GM19372 (cell line): ENCODE results near the gene ARHGAP12.
"Not testable (repeated sequence)": the region's sequence is repeated elsewhere in the genome, so short reads cannot be mapped to it uniquely, and the experiment has no call there.

Experiments
- ATAC-seq: cut with Tn5 transposase; IDR thresholded peaks from one replicate; pipeline ENCODE4 v1.9.1; 2021; ENCODE audit warnings: mild to moderate bottlenecking, low read depth, moderate library complexity; ENCODE audit not compliant: unreplicated experiment

The ARHGAP12 gene

DNA sequence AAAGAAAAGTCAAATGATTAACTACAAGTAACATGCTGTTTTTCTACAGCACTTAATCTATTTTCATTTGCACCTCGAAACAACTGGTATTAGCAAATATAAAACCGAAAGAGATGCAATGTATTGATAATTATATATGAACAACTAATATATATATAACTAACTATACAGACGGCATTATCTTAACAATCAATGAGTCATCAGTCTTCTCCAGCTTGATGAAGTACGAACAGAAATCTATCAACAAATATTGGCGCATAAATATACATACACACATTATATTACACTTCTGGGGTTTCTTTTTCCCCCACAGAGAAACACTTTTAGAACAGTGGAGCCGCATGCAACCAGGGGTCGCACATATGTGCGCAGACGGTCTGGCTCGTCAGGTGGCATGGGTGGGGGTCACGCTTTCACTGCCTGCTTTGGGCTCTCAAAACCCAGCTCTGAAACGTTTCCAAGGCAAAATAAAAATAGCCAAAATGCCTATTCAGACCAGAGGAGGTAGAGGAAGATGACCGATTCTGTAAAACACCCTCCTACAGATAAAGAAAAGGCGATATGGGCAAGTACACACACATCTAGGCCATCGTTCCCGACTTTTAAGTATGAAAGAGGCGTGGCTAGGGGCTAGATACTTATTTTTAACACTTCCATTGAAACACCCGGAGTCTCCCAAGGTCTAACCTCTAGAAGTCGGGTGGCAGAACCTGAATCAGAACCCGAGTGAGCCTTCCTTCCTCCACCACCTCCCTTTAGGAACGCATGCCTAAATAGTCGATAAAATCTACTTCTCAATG is 1.7 kb downstream of the ARHGAP12 start:
- no peak for ATAC-seq

DNA sequence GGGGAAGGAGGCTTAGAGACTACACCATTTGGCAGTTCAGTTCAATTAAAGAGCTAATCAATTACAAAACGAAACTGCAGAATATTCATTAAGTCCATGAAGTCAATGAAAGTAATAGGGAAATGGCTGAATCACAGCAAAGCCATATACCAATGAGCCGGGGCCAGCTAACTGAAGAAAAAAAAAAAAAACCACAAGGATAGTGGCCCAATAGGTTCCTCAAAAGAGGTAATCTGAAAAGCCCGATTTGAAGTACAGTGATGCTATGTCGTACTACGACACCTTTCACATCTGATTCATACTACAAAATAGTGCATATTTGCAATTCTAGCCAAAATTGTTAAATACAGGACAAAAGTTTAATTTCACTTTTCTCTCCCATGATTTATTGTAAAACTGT is 2.5 kb downstream of the ARHGAP12 start:
- ATAC-seq = no peak

DNA sequence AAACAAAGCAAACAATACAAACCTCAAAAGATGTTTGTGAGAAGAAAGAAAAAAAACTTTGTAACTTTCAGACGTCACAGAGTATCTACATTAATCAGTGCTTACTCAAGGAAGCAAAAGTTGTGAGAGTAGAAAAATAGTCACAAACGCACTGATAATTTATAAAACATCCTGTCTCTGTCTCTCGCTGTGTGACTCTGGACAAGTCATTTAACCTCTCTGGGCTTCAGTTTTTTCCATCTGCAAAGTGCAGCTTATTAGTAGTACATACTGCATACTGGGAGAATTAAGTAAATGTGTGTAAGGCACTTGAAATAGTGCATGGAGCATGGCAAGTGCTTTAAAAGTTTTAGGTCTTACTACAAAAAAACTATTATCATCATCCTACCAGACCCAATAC is 3.8 kb downstream of the ARHGAP12 start:
- ATAC-seq = no peak

DNA sequence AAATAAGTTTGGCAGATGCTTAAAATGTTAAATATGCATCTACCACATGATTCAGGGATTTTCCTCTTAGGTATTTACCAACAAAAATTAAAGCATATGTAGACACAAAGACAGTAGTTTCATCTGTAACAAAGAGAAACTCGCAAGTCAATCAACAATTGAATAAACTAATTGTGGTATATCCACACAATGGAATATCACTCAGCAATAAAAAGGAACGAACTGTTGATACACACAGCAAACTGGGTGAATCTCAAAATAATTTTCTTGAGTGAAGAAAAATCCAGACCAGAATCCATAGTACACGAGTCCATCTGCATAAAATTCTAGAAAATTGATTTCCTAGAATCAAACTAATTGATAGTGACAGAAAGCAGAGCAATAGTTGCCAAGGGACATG is 5.2 kb downstream of the ARHGAP12 start:
- ATAC-seq = no peak

DNA sequence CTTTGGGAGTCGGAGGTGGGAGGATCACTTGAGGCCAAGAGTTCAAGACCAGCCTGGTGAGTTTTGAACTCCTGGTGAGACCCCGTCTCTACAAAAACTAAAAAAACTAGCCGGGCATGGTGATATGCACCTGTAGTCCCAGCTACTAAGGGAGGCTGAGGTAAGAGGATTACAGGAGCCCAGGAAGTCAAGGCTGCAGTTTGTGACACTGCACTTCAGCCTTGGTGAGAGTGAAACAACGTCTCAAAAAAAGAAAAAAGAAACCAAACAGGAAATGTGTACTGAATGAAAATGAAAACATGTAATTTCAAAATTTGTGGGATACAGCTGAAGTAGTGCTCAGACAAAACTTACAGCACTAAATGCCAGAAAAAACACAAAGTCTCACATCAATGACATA is 7.6 kb downstream of the ARHGAP12 start:
- ATAC-seq = peak; percentile 58

DNA sequence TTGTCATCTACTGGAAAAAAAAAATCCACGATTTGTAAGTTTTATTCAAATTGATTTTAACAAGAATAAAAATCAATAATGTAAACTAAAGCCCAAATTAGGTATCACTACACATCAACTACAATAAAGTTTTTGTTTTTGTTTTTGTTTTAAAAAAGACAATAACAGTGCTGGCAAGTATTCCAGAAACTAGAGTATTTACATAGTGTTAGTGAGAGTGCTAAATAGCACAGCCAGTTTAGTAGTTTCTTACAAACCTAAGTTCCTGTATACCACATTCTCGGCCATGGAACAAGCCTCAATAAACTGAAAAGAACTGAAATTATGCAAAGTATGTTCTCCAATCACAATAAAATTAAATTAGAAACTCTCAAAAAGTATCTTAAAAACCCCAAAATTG is 8.1 kb downstream of the ARHGAP12 start:
- peak; percentile 47 for ATAC-seq

DNA sequence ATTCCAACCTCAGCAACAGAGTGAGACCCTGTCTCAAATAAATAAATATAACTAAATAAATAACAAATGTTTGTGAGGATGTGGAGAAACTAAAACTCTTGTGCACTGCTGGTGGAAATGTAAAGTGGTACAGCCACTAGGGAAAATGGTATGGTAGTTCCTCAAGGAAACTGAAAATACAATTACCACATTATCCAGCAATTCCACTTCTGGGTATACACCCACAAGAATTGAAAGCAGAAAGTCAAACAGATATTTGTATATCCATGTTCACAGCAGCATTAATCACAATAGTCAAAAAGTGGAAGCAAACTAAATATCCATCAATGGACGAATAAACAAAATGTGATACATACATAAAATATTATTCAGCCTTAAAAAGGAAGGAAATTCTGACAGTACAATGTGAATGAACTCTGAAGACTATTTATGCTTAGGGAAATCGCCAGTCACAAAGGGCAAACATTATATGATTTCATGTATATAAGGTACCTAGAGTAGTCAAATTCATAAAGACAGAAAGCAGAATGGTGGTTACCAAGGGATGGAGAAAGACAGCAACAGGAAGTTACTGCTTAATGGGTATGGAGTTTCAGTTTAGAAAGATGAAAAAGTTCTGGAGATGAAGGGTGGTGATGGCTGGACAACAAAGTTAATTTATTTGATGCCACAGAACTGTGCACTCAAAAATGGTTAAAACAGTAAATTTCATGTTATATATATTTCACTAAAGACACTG is 9.8 kb downstream of the ARHGAP12 start:
- no peak for ATAC-seq

DNA sequence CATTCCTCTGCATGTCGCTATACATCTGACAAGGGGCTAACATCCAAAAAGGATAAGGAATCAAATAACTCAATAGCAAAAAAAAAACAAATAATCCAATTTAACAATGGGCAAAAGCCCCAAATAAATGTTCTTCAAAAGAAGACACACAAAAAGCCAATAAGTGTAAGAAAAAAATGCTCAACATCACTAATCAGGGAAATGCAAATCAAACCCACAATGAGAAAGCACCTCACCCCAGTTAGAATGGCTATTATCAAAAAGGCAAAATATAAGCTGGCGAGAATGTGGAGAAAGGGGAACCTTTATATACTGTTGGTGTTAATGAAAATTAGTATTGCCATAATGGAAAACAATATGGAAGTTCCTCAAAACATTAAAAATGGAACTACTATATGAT is 14.3 kb downstream of the ARHGAP12 start:
- ATAC-seq = no peak

DNA sequence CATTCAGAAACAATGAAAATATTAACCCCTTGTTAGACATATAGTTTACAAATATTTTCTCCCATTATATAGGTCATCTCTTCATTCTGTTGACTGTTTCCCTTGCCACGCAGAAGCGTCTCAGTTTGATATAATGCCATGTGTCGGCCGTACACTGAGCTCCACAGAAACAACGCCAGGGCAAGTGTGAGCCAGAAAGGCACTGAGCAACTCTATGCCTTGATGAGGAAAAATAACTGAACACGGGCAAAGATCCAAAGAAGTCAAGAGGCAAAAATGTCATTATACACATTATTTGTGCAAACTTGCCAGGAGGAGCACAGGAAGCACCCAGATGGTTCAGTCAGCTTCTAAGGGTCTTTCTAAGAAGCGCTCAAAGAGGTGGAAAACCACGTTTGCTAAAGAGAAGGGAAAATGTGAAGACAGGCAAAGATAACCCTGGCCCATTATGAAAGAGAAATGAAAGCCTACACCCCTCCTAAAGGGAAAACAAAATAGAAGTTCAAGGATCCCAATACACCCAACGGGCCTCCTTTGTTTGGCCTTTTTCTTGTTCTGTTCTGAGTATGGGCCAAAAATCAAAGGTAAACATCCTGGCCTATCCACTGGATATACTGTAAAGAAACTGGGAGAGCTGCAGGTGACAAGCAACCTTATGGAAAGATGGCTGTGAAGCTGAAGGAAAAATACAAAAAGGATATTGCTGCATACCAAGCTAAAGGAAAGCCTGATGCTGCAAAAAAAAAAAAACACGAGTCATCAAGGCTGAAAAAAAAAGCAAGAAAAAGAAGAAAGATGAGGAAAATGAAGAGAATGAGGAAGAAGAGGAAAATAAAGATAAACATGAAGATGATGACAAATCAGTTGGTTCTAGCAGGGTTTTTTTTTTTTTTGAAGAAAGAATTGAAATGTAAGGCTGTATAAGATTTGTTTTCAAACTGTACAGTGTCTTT is 15.5 kb downstream of the ARHGAP12 start:
- ATAC-seq = no peak

DNA sequence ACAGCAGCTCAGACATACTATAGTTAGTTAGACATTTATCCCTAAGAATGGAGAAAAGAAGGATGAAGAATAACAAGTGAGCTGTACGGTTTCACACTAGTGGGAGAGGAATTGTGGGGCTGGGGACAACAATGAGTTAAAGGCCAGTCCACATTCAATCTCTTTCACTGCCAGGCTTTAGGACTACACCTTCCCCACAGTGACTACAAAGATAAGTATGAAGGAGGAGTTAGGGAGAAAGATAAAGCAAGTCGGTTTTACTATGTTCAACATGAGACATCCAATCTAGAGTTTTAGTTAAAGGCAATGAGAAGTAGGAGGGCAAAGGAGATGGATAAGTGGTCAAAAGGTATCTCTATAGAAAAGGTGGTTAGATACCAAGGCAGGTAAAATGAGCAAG is 16.3 kb downstream of the ARHGAP12 start:
- no peak for ATAC-seq

DNA sequence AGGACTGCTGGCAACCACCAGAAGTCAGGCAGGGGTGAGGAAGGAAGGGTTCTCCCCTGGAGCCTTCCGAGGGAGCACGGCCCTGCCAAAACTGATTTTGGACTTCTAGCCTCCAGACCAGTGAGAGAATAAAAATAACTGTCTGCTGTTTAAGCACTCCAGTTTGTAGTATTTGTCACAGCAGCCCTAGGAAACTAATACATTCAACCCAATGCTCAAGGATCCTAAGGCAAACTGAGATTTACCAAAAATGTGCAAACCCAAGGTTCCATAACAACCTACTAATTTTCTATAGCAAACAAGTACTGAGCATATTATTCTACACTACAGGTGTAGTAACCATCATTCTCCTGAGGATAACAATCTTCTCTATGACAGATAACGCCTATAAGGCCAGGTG is 18.6 kb downstream of the ARHGAP12 start:
- no peak for ATAC-seq

DNA sequence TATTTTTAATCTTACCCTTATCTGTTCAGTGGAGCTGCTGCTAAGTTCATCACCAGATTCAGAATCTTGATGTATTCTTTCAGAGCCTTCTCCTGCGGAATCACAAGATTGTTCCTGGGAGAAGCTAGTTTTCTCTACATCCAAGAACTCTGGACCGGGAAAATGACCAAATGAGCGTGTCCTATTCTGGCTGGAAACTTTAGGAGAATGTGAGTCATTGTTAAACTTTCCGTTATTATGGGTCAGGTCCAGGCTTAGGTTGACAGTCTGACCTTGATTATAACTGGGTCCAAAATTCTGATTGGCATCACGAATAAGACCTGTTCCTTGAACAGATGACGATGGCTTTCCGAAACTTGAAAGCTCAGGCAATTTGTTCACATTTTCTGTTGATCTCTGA is 20.5 kb downstream of the ARHGAP12 start:
- no peak for ATAC-seq

DNA sequence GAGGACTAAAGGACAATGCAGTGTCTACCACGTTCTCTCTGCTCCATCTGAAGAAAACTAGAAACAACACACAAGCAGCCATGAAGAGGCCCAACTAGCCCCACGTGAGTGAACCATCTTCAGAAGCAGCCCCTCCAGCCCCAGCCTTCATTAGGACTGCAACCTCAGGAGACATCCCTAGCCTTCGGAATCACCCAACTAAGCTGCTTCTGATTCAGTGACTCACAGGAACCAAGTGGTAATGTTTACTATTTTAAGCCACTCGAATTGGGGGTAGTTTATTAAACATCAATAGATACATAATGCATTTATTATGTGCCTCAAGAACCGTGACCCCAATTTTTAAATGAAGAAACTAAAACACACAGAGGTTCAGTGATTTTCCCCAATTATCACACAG is 22.6 kb downstream of the ARHGAP12 start:
- no peak for ATAC-seq

DNA sequence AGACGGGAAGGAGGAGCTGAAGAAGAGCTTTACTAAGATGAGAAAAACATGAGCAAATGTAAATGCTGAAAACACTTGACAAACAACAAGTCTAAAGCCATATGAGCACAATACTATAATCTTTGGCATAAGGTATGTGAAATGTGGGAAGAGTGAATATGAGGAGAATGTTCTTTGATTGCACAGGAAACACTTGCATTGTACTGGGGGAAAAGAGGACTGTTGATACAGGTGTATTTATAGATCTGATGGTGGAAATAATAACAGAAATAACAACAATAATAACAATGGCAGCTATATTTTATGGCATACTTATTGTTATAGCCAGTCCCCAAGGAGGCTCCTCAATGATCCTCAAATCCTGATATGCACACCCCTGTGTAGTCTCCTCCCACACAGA is 23.0 kb downstream of the ARHGAP12 start:
- no peak for ATAC-seq

DNA sequence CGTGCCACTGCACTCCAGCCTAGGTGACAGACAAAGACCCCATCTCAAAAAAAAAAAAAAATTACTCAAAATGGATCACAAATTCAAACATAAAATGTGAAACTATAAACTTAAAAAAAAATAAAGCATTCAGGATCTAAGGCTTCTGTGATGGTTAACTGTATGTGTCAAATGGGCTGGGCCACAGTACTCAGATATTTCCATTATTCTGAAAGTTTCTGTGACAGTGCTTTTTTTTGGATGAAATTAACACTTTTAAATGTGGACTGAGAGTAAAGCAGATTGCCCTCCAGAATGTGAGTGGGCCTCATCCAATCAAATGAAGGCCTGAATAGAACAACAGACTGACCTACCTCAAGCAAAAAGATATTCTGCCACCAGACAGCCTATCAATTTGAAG is 26.0 kb downstream of the ARHGAP12 start:
- no peak for ATAC-seq

DNA sequence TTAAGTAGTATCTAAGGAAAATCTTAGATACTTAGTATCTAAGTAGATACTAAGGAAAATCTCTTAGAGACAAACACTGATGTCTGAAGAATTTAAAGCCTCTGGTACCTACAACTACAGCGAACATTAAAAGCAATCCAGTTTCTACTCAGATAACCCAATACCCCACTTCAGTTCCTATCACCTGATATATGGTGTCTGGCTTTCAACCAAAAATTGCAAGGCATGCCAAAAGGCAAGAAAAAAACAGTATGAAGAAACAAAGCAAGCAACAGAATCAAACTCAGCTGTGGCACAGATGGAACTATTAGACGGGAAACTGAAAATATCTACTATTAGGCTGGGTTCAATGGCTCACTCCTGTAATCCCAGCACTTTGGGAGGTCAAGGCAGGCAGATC is 31.1 kb downstream of the ARHGAP12 start:
- no peak for ATAC-seq

DNA sequence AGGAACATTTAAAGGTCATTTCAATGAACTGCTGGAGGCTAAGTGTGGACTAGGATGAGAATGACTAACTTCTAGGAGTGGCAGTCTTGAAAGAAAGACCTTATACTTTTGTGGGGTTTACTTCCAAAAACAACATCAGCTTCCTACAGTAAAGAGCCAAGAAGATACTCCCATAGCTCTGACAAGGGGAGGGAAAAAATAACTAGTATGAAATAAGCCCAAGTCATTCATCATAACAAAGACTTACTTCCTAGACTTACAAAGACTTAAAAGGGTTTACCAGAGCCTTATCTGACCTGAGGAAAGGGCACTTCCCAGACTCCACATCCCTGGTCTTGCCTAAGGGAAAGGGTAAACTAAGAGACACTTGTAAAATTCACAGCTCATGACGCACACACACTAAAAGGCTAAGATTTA is 31.7 kb downstream of the ARHGAP12 start:
- no peak for ATAC-seq

DNA sequence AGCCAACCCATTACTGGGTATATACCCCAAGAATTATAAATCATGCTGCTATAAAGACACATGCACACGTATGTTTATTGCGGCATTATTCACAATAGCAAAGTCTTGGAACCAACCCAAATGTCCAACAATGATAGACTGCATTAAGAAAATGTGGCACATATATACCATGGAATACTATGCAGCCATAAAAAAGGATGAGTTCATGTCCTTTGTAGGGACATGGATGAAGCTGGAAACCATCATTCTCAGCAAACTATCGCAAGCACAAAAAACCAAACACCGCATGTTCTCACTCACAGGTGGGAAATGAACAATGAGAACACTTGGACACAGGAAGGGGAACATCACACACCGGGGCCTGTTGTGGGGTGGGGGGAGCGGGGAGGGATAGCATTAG is 32.9 kb downstream of the ARHGAP12 start:
- ATAC-seq = not testable (repeated sequence)

DNA sequence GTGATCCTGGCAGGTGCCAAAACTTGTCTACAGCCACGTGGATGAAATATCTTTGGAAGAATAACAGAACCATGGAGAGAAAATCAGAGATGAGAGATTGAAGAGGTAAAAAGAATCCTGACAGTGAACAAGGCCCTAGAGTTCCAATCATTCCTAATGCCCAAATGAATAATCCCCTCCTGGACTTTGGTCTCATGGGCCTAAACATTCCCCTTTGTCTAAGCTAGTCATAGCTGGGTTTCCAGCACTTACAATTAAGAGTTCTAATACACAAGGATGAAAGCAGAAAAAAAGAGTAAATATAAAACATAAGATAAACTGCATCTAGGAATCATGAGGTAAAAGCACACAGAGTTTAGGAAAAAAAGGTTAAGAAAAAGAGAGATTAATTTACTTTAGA is 40.2 kb downstream of the ARHGAP12 start:
- ATAC-seq = no peak

DNA sequence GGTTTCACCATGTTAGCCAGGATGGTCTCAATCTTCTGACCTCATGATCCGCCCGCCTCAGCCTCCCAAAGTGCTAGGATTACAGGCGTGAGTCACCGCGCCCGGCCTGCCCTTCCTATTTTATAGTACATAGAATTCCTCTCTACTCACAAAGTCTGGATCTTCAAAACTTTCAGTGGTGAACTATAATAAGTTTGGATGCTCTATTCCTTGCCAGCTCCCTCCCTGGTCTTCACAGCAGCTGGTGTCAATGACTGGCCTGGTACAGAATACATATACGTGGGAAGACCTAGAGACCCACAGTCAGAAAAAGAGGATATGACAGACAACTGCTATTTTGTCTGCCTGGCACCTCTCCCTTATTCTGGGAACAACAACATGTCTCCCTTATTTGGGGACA is 40.8 kb downstream of the ARHGAP12 start:
- no peak for ATAC-seq

DNA sequence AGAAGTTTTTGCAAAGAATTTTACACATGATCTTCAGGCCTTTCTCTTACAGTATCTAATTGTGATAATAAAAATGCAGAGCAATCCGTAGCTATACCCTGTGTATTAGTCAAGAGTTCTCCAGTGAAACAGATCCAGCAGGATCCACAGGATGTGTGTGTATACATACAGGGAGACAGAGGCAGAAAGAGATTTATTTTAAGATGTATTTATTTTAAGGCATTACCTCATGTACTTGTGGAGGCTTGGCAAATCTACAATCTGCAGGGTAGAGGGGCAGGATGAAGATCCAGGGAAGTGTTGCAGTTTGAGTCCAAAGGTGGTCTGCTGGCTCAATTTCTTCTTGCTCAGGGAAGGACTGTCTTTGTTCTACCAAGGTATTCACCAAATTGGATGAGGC is 41.7 kb downstream of the ARHGAP12 start:
- no peak for ATAC-seq
